ENCODE results near the gene RBP5. TPM values are rescaled to one million over a fixed set of nuclear protein-coding genes. Genes with fewer than 3 reads are reported as not detected.

RBP5 gene
- total RNA-seq, 4 donors from 2014 or later: 0.53 to 1.3 TPM; not detected in 2

DNA sequence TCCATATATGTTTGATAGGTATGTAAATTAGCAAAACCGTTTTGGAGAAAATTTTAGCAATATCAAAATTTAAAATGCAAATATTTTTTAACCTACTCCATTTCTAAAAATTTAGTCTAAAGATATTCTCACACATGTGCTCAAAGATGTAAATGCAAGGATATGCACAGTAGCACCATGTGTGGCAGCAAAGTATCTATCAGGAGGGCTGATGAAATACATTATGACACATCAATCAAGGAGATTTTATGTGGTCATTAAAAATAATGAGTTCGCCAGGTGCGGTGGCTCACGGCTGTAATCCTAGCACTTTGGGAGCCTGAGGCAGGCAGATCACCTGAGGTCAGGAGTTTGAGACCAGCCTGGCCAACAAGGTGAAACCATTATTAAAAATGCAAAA, 28.4 kb downstream of the RBP5 start:
- Histone ChIP-seq H3K36me3 (peaks cover 0 to 75% (median 7%) of the 10 kb centered on the region in 3 donors), H3K27ac (no peak overlapping the region), H3K27me3 (no peaks in the 10 kb centered on the region), H3K4me1 (peaks cover 0 to 12% (median 0%) of the 10 kb centered on the region in 3 donors), H3K9me3 (no peaks in the 10 kb centered on the region), H3K4me3 (no peak overlapping the region)
- 83 to 85% methylated on average over 4 of the region's 4 CpGs for WGBS, 2 donors
- TF ChIP-seq POLR2A (IDR thresholded peaks at IDR 0.05): no peak
- TF ChIP-seq, protein P1, sequence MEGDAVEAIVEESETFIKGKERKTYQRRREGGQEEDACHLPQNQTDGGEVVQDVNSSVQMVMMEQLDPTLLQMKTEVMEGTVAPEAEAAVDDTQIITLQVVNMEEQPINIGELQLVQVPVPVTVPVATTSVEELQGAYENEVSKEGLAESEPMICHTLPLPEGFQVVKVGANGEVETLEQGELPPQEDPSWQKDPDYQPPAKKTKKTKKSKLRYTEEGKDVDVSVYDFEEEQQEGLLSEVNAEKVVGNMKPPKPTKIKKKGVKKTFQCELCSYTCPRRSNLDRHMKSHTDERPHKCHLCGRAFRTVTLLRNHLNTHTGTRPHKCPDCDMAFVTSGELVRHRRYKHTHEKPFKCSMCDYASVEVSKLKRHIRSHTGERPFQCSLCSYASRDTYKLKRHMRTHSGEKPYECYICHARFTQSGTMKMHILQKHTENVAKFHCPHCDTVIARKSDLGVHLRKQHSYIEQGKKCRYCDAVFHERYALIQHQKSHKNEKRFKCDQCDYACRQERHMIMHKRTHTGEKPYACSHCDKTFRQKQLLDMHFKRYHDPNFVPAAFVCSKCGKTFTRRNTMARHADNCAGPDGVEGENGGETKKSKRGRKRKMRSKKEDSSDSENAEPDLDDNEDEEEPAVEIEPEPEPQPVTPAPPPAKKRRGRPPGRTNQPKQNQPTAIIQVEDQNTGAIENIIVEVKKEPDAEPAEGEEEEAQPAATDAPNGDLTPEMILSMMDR (IDR thresholded peaks at IDR 0.05): no peak
- no peak for DNase-seq
- intact Hi-C loops (cut with DNase I): no loop called here

DNA sequence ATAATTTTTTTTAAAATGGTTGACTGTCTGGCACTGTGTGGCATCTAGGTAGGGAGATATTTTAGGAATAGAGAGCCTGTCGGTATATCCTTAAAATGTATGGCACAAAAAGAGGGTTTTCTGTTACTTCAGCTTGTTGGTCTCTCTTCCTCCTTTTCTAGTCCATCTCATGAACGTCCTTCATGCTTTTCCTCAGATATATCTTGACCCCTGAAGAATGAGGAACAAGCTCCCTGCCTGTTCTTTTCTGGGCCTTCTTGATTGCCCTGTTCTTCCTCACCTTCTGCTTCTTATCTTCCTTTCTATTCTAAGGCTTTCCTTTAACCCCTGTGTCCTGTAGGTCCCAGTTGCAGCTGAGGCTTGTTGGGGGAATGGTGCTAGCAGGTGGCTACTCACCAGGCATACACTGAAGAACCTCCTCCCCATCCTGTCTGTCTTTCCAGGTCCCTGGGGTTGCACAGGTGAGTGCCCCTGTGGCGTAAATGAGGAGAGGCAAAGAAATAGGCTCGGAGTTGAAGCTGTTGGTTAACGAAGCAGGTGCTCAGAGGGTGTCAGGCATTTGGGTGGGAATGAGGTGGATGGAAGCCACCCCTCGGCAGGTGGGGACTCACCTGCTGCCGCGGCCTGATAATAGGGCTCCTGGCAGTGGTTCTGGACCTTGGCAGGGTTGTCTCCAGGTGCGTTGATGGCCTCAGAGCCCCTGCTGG, 29.2 kb downstream of the RBP5 start:
- TF ChIP-seq, protein P1 (IDR thresholded peaks at IDR 0.05): no peak
- no peak for TF ChIP-seq POLR2A (IDR thresholded peaks at IDR 0.05)
- Histone ChIP-seq H3K27ac (no peak overlapping the region), H3K36me3 (peaks cover 0 to 68% (median 7%) of the 10 kb centered on the region in 3 donors), H3K4me1 (peaks cover 0 to 12% (median 0%) of the 10 kb centered on the region in 3 donors), H3K4me3 (no peak overlapping the region), H3K9me3 (no peaks in the 10 kb centered on the region), H3K27me3 (no peaks in the 10 kb centered on the region)
- DNase-seq: no peak
- WGBS, 2 donors: 78 to 81% methylated on average over 6 to 8 of the region's 9 CpGs
- intact Hi-C loops (cut with DNase I): no loop called here

DNA sequence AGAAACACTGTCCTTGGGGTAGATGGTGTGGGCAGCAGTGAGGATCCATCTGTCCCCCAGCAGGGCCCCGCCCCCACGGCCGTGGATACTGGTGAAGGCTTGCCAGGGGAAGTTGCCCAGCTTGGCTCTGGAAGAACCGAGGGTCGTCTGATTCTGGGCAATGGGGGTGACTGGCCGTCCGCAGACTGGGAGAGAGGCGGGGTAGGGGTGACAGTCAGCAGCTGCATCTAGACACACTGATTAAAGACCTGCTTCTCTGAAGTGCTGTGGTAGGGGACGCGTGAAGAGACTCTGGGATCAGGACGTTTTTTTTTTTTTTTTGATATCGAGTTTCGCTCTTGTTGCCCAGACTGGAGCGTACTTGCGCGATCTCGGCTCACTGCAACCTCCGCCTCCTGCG, 31.7 kb downstream of the RBP5 start:
- no peaks in the 10 kb centered on the region for H3K9me3 ChIP-seq
- TF ChIP-seq, protein P1 (IDR thresholded peaks at IDR 0.05): no peak
- no peak for TF ChIP-seq POLR2A (IDR thresholded peaks at IDR 0.05)
- no peak overlapping the region for H3K4me3 ChIP-seq
- 75 to 81% methylated on average over 10 to 16 of the region's 19 CpGs for WGBS, 2 donors
- H3K27ac ChIP-seq: no peak overlapping the region
- peaks cover 3 to 28% (median 13%) of the 10 kb centered on the region in 3 donors for H3K4me1 ChIP-seq
- H3K27me3 ChIP-seq: no peaks in the 10 kb centered on the region
- intact Hi-C loops (cut with DNase I): no loop called here
- DNase-seq: no peak
- H3K36me3 ChIP-seq: peaks cover 0 to 44% (median 7%) of the 10 kb centered on the region in 3 donors

DNA sequence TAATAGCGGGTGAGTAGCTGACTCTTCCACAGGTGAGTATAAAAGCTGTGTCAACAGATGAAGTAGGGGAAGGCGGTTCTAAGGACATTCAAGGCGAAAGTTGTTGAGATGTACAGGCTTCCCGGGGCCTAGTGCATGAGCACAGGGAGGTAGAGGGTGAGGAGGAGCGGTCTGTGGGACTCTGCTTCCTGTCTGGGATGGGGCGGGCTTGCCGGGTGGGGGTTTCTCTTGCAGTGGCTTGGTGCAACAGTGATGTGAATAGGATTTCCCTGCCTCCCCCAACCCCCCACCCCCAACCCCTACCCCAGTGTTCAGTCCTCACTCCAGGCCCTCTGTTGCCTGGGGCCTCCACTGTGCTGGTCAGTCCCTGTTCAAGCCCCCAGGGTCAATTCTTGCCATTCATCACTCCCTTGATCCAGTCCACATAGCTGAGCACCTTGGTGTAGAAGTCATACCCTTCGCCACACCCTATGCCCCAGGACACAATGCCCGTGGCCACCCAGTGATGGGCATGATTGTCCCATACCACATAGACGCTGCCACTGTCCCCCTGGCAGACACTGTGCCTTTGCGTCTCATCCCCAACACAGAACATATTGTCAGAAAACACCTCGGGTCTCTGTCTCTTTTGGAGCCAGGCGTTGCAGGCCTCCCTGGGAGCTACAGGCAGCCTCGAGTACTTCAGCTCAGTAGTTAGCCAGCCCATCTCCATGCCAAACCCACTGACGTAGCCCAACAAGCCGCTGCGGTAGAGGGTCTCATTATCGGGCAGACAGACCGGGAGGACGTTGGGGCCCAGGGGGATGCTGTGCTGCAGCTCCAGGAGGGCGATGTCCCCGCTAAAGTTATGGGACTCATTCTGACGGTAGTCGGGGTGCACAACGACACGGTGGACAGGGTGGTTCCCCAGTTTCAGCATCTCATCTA, 32.4 kb downstream of the RBP5 start:
- DNase-seq: no peak

More for the DNA sequence above, 32.4 kb downstream of the RBP5 start:
- Histone ChIP-seq H3K9me3 (no peaks in the 10 kb centered on the region), H3K27me3 (no peaks in the 10 kb centered on the region), H3K27ac (no peak overlapping the region), H3K4me3 (no peak overlapping the region), H3K4me1 (peaks cover 3 to 30% (median 20%) of the 10 kb centered on the region in 3 donors), H3K36me3 (peaks cover 0 to 37% (median 7%) of the 10 kb centered on the region in 3 donors)
- no peak for TF ChIP-seq POLR2A (IDR thresholded peaks at IDR 0.05)
- TF ChIP-seq, protein P1 (IDR thresholded peaks at IDR 0.05): no peak
- WGBS, 2 donors: 63 to 72% methylated on average over 11 to 16 of the region's 26 CpGs
- intact Hi-C loops (cut with DNase I): no loop called here
